Central memory CD4-positive, alpha-beta T cell (primary cell): ENCODE measurements around the gene SF3A2.
"Not testable (repeated sequence)": the region's sequence is repeated elsewhere in the genome, so short reads cannot be mapped to it uniquely, and the experiment has no call there.

Source experiments
- DNase-seq: peaks from one replicate; pipeline ENCODE4 v3.0.0; 2022
- total RNA-seq, 3 experiments: gene quantifications; one replicate each; lab custom pipeline; 2026; lab: John Stamatoyannopoulos, UW

The SF3A2 gene
- 56.0 to 75.8 (median 61.3) reads per million in 3 experiments for total RNA-seq

GRCh38 chr19:2236314-2237050 is at the start of gene SF3A2, which contains the start of gene PLEKHJ1:
Gene SF3A2, plus strand, starts transcription at chr19:2236824. Its CDS starts 6,595 bp downstream, at chr19:2243419.
Gene PLEKHJ1, minus strand, starts transcription at chr19:2236329. Its CDS starts 81 bp downstream, at chr19:2236248.
- peak; percentile 99 for DNase-seq

GRCh38 chr19:2187159-2187558 is 49.5 kb upstream of the SF3A2 start:
- no peak for DNase-seq

GRCh38 chr19:2188708-2189385 is 47.8 kb upstream of the SF3A2 start:
- DNase-seq = no peak

- DNase-seq = no peak
These were observed 46.7 kb upstream of the SF3A2 start for GRCh38 chr19:2189880-2190279.

- DNase-seq = no peak
These were observed 45.7 kb upstream of the SF3A2 start for GRCh38 chr19:2190848-2191455.

GRCh38 chr19:2191456-2192310 is 44.9 kb upstream of the SF3A2 start:
- DNase-seq = no peak

- no peak for DNase-seq
These were observed 43.8 kb upstream of the SF3A2 start for GRCh38 chr19:2192862-2193261.

GRCh38 chr19:2193807-2194206 is 42.8 kb upstream of the SF3A2 start:
- DNase-seq = no peak

- no peak for DNase-seq
These were observed 42.0 kb upstream of the SF3A2 start for GRCh38 chr19:2194513-2195078.

GRCh38 chr19:2195361-2195760 is 41.3 kb upstream of the SF3A2 start:
- DNase-seq = no peak

GRCh38 chr19:2195914-2196313 is 40.7 kb upstream of the SF3A2 start:
- no peak for DNase-seq

GRCh38 chr19:2197270-2197669 is 39.4 kb upstream of the SF3A2 start:
- no peak for DNase-seq

- no peak for DNase-seq
These were observed 38.3 kb upstream of the SF3A2 start for GRCh38 chr19:2198317-2198716.

GRCh38 chr19:2199215-2199614 is 37.4 kb upstream of the SF3A2 start:
- DNase-seq = no peak

- DNase-seq = no peak
These were observed 36.6 kb upstream of the SF3A2 start for GRCh38 chr19:2199861-2200623.

GRCh38 chr19:2200624-2201294 is 35.9 kb upstream of the SF3A2 start:
- not testable (repeated sequence) for DNase-seq

GRCh38 chr19:2201473-2202148 is 35.0 kb upstream of the SF3A2 start:
- DNase-seq = no peak

GRCh38 chr19:2202366-2202765 is 34.3 kb upstream of the SF3A2 start:
- no peak for DNase-seq

- DNase-seq = no peak
These were observed 29.6 kb upstream of the SF3A2 start for GRCh38 chr19:2207008-2207407.
